ENCODE results near the gene EEPD1.

Gene EEPD1

GRCh38 chr7:36306222-36306621 lies 153.2 kb downstream of the EEPD1 start:
- in situ Hi-C loops (cut with HindIII; ENCODE audit: low pct_ligation_motif_present, low sequenced_read_pairs): loop anchor here (25.0 kb wide), 1 partner anchor 319 kb away; no protein-coding TSS in a partner anchor
- no peak for DNase-seq
- H3K27me3 ChIP-seq (replicated peaks): no peaks in the 10 kb centered on the region
- TF ChIP-seq CTCF (IDR thresholded peaks at IDR 0.05; ENCODE audit: low read depth, low read length, missing control alignments): no peak
- no peaks in the 10 kb centered on the region for H3K36me3 ChIP-seq (replicated peaks)
- H3K27ac ChIP-seq: no peak overlapping the region
- no peak overlapping the region for H3K4me3 ChIP-seq (ENCODE audit: low read depth, low read length)

- Histone ChIP-seq H3K27ac (no peak overlapping the region), H3K4me3 (ENCODE audit: low read depth, low read length) (no peak overlapping the region), H3K27me3 (replicated peaks) (no peaks in the 10 kb centered on the region), H3K36me3 (replicated peaks) (no peaks in the 10 kb centered on the region)
- TF ChIP-seq CTCF (IDR thresholded peaks at IDR 0.05; ENCODE audit: low read depth, low read length, missing control alignments): no peak
- in situ Hi-C loops (cut with HindIII; ENCODE audit: low pct_ligation_motif_present, low sequenced_read_pairs): loop anchor here (25.0 kb wide), 1 partner anchor 319 kb away; no protein-coding TSS in a partner anchor
- no peak for DNase-seq
Measured at GRCh38 chr7:36306722-36307121, 153.7 kb downstream of the EEPD1 start.

GRCh38 chr7:36308031-36308430 lies 155.0 kb downstream of the EEPD1 start:
- H3K4me3 ChIP-seq (ENCODE audit: low read depth, low read length): no peak overlapping the region
- no peak overlapping the region for H3K27ac ChIP-seq
- in situ Hi-C loops (cut with HindIII; ENCODE audit: low pct_ligation_motif_present, low sequenced_read_pairs): loop anchor here (25.0 kb wide), 1 partner anchor 321 kb away; no protein-coding TSS in a partner anchor
- H3K27me3 ChIP-seq (replicated peaks): no peaks in the 10 kb centered on the region
- no peaks in the 10 kb centered on the region for H3K36me3 ChIP-seq (replicated peaks)
- DNase-seq: no peak
- TF ChIP-seq CTCF (IDR thresholded peaks at IDR 0.05; ENCODE audit: low read depth, low read length, missing control alignments): no peak

- Histone ChIP-seq H3K36me3 (replicated peaks) (no peaks in the 10 kb centered on the region), H3K27ac (no peak overlapping the region), H3K27me3 (replicated peaks) (no peaks in the 10 kb centered on the region), H3K4me3 (ENCODE audit: low read depth, low read length) (no peak overlapping the region)
- no peak for DNase-seq
- in situ Hi-C loops (cut with HindIII; ENCODE audit: low pct_ligation_motif_present, low sequenced_read_pairs): loop anchor here (25.0 kb wide), 1 partner anchor 322 kb away; no protein-coding TSS in a partner anchor
- no peak for TF ChIP-seq CTCF (IDR thresholded peaks at IDR 0.05; ENCODE audit: low read depth, low read length, missing control alignments)
Measured at GRCh38 chr7:36309301-36309700, 156.2 kb downstream of the EEPD1 start.

GRCh38 chr7:36309716-36310115 lies 156.7 kb downstream of the EEPD1 start:
- in situ Hi-C loops (cut with HindIII; ENCODE audit: low pct_ligation_motif_present, low sequenced_read_pairs): loop anchor here (25.0 kb wide), 1 partner anchor 322 kb away; no protein-coding TSS in a partner anchor

More at GRCh38 chr7:36309716-36310115, 156.7 kb downstream of the EEPD1 start:
- Histone ChIP-seq H3K27ac (no peak overlapping the region), H3K27me3 (replicated peaks) (no peaks in the 10 kb centered on the region), H3K36me3 (replicated peaks) (no peaks in the 10 kb centered on the region), H3K4me3 (ENCODE audit: low read depth, low read length) (no peak overlapping the region)
- no peak for DNase-seq
- TF ChIP-seq CTCF (IDR thresholded peaks at IDR 0.05; ENCODE audit: low read depth, low read length, missing control alignments): no peak

Data from brain microvascular endothelial cell (primary cell).